Neural cell (in vitro differentiated cells): Measurements from ENCODE around the gene PTPRG. TPM values are rescaled to one million over a fixed set of nuclear protein-coding genes. Genes with fewer than 3 reads are reported as not detected.
A peak's percentile ranks its signal among the peaks of the same experiment; 100 is the strongest.

Experiments
- H2AFZ ChIP-seq: fragments of 200-600, 300-800 bp; sonication (generic), shearing (Covaris generic); 2 replicates; pipeline ENCODE4 v1.6.0; 2014; ENCODE audit warnings: low read depth, mild to moderate bottlenecking, antibody characterized with exemption, low read length, moderate library complexity
- H3F3A ChIP-seq: fragments of 200-600 bp; shearing (Covaris generic); 2 replicates; pipeline ENCODE4 v1.6.1; 2016; ENCODE audit warnings: mild to moderate bottlenecking, moderate library complexity, mixed read lengths, antibody characterized with exemption, low read length; ENCODE audit not compliant: insufficient read depth, poor library complexity, severe bottlenecking
- H3K27ac ChIP-seq: fragments of 200-600, 300-800 bp; sonication (generic), shearing (Covaris generic); 2 replicates; pipeline ENCODE4 v1.5.1; 2014; ENCODE audit warnings: mild to moderate bottlenecking, low read length, moderate library complexity
- H3K27me3 ChIP-seq: fragments of 300-800, 200-600 bp; sonication (generic), shearing (Covaris generic); 2 replicates; pipeline ENCODE4 v1.6.0; 2014; ENCODE audit warnings: mild to moderate bottlenecking, low read depth, low read length, moderate library complexity; ENCODE audit not compliant: insufficient read depth
- H3K36me3 ChIP-seq: fragments of 300-800, 200-600 bp; sonication (generic), shearing (Covaris generic); 2 replicates; pipeline ENCODE4 v1.5.1; 2014; ENCODE audit warnings: mild to moderate bottlenecking, antibody characterized with exemption, low read length, moderate library complexity; ENCODE audit not compliant: insufficient read depth
- H3K4me2 ChIP-seq: fragments of 300-800, 200-600 bp; sonication (generic), shearing (Covaris generic); 2 replicates; pipeline ENCODE4 v1.6.0; 2014; ENCODE audit warnings: mild to moderate bottlenecking, low read length
- H3K4me3 ChIP-seq: fragments of 300-800, 200-600 bp; sonication (generic), shearing (Covaris generic); 2 replicates; pipeline ENCODE4 v1.5.1; 2014; ENCODE audit warnings: mild to moderate bottlenecking, low read length, moderate library complexity
- H3K79me2 ChIP-seq: fragments of 200-600 bp; shearing (Covaris generic); replicated peaks from 2 replicates; pipeline ENCODE4 v1.6.0; 2014; ENCODE audit warnings: mild to moderate bottlenecking, low read length, moderate library complexity; ENCODE audit not compliant: insufficient read depth
- H3K9ac ChIP-seq: fragments of 300-800, 200-600 bp; sonication (generic), shearing (Covaris generic); 2 replicates; pipeline ENCODE4 v1.6.1; 2016; ENCODE audit warnings: mild to moderate bottlenecking, low read length, mixed read lengths
- H3K9me2 ChIP-seq: fragments of 200-600 bp; shearing (Covaris generic); 2 replicates; pipeline ENCODE4 v1.6.1; 2016; ENCODE audit warnings: mild to moderate bottlenecking, low read length, mixed read lengths; ENCODE audit not compliant: insufficient read depth
- H3K9me3 ChIP-seq: fragments of 200-600, 300-800 bp; sonication (generic), shearing (Covaris generic); 2 replicates; pipeline ENCODE4 v1.6.1; 2016; ENCODE audit warnings: mild to moderate bottlenecking, mixed run types, low read length, moderate library complexity, mixed read lengths
- H4K20me1 ChIP-seq: fragments of 200-600 bp; shearing (Covaris generic); 2 replicates; pipeline ENCODE4 v1.6.1; 2016; ENCODE audit warnings: mild to moderate bottlenecking, mixed run types; ENCODE audit not compliant: insufficient read depth
- EP300 ChIP-seq: fragments of 450-650 bp; conservative IDR thresholded peaks from 2 replicates; pipeline ENCODE4 v1.6.1; 2014; ENCODE audit warnings: antibody characterized with exemption, mild to moderate bottlenecking, moderate library complexity; ENCODE audit not compliant: poor library complexity, severe bottlenecking
- EZH2 ChIP-seq: fragments of 200-600, 300-800 bp; shearing (Covaris generic), sonication (generic); IDR thresholded peaks from 2 replicates; pipeline ENCODE4 v1.6.1; 2014; ENCODE audit warnings: antibody characterized with exemption, low read length, borderline replicate concordance, mild to moderate bottlenecking; ENCODE audit not compliant: insufficient read depth, poor library complexity, severe bottlenecking
- MXI1 ChIP-seq: fragments of 450-650 bp; conservative IDR thresholded peaks from 2 replicates; pipeline ENCODE4 v1.6.1; 2014; ENCODE audit warnings: antibody characterized with exemption, mild to moderate bottlenecking; ENCODE audit not compliant: poor library complexity, severe bottlenecking
- POLR2AphosphoS5 ChIP-seq: IDR thresholded peaks from 2 replicates; pipeline ENCODE4 v1.6.1; 2012
- RAD21 ChIP-seq: fragments of 450-650 bp; conservative IDR thresholded peaks from 2 replicates; pipeline ENCODE4 v1.6.1; 2014; ENCODE audit warnings: antibody characterized with exemption, mild to moderate bottlenecking, moderate library complexity
- SMC3 ChIP-seq: fragments of 450-650 bp; conservative IDR thresholded peaks from 2 replicates; pipeline ENCODE4 v1.6.1; 2014; ENCODE audit warnings: antibody characterized with exemption, mild to moderate bottlenecking, moderate library complexity; ENCODE audit not compliant: poor library complexity
- TAF1 ChIP-seq: IDR thresholded peaks from 2 replicates; pipeline ENCODE4 v1.6.1; 2012; ENCODE audit warnings: low read depth
- polyA plus RNA-seq: library from polyadenylated mRNA; depleted of rRNA; stranded (reverse); fragments of >200 nt; gene quantifications from 2 replicates; pipeline ENCODE4 v1.2.3, GENCODE V29; 2014
- TF ChIP-seq, protein P1 (sequence below): IDR thresholded peaks from 2 replicates; pipeline ENCODE4 v1.6.1; 2012; ENCODE audit warnings: borderline replicate concordance
- TF ChIP-seq, protein P2 (sequence below): fragments of 450-650 bp; IDR thresholded peaks from 2 replicates; pipeline ENCODE4 v1.5.1; 2014; ENCODE audit warnings: antibody characterized with exemption, mild to moderate bottlenecking, moderate library complexity; ENCODE audit not compliant: poor library complexity, severe bottlenecking

The PTPRG gene
- polyA plus RNA-seq, 1 donor from 2014 or later = 33.1 TPM

DNA sequence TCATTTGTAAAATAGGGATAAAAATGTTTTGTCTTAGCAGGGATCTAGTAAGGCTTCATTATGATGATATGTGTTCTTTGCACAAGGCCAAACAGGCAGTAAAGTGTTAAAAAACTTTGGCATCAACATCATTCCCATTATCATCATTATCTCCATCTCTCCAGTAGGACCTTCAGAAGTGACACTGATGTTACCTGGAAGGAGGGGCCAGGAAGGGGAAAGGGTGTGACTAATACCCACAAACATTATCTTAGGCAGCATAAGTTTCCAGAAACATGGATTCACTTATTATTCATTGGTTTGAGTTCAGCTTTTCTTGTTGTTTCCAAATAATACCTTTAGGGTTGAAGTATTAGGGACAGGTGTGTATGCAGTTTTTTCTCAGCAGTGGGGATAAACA is 399.6 kb downstream of the PTPRG start:
- no peak overlapping the region for H3K4me2 ChIP-seq
- H3K9me2 ChIP-seq = no peaks in the 10 kb centered on the region
- TF ChIP-seq, protein P1, sequence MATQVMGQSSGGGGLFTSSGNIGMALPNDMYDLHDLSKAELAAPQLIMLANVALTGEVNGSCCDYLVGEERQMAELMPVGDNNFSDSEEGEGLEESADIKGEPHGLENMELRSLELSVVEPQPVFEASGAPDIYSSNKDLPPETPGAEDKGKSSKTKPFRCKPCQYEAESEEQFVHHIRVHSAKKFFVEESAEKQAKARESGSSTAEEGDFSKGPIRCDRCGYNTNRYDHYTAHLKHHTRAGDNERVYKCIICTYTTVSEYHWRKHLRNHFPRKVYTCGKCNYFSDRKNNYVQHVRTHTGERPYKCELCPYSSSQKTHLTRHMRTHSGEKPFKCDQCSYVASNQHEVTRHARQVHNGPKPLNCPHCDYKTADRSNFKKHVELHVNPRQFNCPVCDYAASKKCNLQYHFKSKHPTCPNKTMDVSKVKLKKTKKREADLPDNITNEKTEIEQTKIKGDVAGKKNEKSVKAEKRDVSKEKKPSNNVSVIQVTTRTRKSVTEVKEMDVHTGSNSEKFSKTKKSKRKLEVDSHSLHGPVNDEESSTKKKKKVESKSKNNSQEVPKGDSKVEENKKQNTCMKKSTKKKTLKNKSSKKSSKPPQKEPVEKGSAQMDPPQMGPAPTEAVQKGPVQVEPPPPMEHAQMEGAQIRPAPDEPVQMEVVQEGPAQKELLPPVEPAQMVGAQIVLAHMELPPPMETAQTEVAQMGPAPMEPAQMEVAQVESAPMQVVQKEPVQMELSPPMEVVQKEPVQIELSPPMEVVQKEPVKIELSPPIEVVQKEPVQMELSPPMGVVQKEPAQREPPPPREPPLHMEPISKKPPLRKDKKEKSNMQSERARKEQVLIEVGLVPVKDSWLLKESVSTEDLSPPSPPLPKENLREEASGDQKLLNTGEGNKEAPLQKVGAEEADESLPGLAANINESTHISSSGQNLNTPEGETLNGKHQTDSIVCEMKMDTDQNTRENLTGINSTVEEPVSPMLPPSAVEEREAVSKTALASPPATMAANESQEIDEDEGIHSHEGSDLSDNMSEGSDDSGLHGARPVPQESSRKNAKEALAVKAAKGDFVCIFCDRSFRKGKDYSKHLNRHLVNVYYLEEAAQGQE = no peak
- TF ChIP-seq TAF1 (no peak), RAD21 (no peak), SMC3 (no peak), EZH2 (no peak), MXI1 (no peak), POLR2AphosphoS5 (no peak), EP300 (no peak)
- TF ChIP-seq, protein P2, sequence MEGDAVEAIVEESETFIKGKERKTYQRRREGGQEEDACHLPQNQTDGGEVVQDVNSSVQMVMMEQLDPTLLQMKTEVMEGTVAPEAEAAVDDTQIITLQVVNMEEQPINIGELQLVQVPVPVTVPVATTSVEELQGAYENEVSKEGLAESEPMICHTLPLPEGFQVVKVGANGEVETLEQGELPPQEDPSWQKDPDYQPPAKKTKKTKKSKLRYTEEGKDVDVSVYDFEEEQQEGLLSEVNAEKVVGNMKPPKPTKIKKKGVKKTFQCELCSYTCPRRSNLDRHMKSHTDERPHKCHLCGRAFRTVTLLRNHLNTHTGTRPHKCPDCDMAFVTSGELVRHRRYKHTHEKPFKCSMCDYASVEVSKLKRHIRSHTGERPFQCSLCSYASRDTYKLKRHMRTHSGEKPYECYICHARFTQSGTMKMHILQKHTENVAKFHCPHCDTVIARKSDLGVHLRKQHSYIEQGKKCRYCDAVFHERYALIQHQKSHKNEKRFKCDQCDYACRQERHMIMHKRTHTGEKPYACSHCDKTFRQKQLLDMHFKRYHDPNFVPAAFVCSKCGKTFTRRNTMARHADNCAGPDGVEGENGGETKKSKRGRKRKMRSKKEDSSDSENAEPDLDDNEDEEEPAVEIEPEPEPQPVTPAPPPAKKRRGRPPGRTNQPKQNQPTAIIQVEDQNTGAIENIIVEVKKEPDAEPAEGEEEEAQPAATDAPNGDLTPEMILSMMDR = no peak
- no peak overlapping the region for H3K9ac ChIP-seq
- H3F3A ChIP-seq = no peaks in the 10 kb centered on the region
- no peaks in the 10 kb centered on the region for H3K27me3 ChIP-seq
- no peak overlapping the region for H2AFZ ChIP-seq
- H3K79me2 ChIP-seq = no peaks in the 10 kb centered on the region
- no peaks in the 10 kb centered on the region for H4K20me1 ChIP-seq
- H3K9me3 ChIP-seq = no peaks in the 10 kb centered on the region
- H3K27ac ChIP-seq = no peak overlapping the region
- H3K36me3 ChIP-seq = no peaks in the 10 kb centered on the region
- H3K4me3 ChIP-seq = no peak overlapping the region

DNA sequence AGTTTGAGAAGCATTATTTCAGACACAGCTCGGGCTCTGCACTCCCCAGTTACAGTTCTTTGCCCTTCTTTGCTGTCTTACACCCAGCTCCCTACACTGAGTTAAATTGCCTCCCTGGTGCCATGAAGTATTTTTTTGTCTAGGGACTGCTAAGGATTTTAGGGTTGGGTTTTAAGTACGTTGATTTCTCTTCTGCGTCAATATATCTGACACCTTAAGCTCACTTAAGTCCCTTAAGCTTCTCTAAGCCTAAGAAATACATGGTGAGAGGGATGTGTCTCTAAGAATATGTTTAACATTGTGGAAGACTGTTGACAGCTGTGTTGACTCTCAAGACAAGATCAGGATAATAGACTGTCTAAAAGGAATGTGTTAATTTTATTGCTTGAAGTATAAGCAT is 400.5 kb downstream of the PTPRG start:
- Histone ChIP-seq H3K27me3 (no peaks in the 10 kb centered on the region), H3K4me3 (no peak overlapping the region), H4K20me1 (no peaks in the 10 kb centered on the region), H3K9me2 (no peaks in the 10 kb centered on the region), H3K27ac (peak overlapping the region; percentile 3), H2AFZ (no peak overlapping the region), H3K9ac (no peak overlapping the region), H3K9me3 (no peaks in the 10 kb centered on the region), H3F3A (no peaks in the 10 kb centered on the region), H3K79me2 (no peaks in the 10 kb centered on the region), H3K36me3 (no peaks in the 10 kb centered on the region), H3K4me2 (no peak overlapping the region)
- TF ChIP-seq EZH2 (no peak), MXI1 (no peak), RAD21 (no peak), EP300 (no peak), SMC3 (no peak), POLR2AphosphoS5 (no peak), TAF1 (no peak)
- TF ChIP-seq, protein P1 = no peak
- TF ChIP-seq, protein P2 = no peak
